Duodenal mucosa (tissue), 2 donors: Measurements from ENCODE around the gene VWA2.

Source experiments
- H3K27ac ChIP-seq: one replicate; pipeline ENCODE4 v1.7.0; 2013; ENCODE audit warnings: low read depth, low read length
- H3K27me3 ChIP-seq, 2 donors: one replicate each; pipeline ENCODE4 v1.7.0; 2013; ENCODE audit warnings: low read length in 2 of 2, control low read depth in 1 of 2; ENCODE audit not compliant: insufficient read depth in 2 of 2, control insufficient read depth in 1 of 2
- H3K36me3 ChIP-seq, 2 donors: one replicate each; pipeline ENCODE4 v1.7.0; 2013; ENCODE audit warnings: low read length in 2 of 2, control low read depth in 1 of 2; ENCODE audit not compliant: insufficient read depth in 2 of 2, control insufficient read depth in 1 of 2
- H3K4me1 ChIP-seq, 2 donors: one replicate each; pipeline ENCODE4 v1.7.0; 2013; ENCODE audit warnings: low read length in 2 of 2, control low read depth in 1 of 2; ENCODE audit not compliant: insufficient read depth in 2 of 2, control insufficient read depth in 1 of 2
- H3K4me3 ChIP-seq, 2 donors: one replicate each; pipeline ENCODE4 v1.7.0; 2013; ENCODE audit warnings: low read length in 2 of 2, low read depth in 1 of 2
- H3K9ac ChIP-seq, 2 donors: one replicate each; pipeline ENCODE4 v1.7.0; 2013; ENCODE audit warnings: low read length in 2 of 2, low read depth in 1 of 2
- H3K9me3 ChIP-seq, 2 donors: one replicate each; pipeline ENCODE4 v1.7.0; 2013; ENCODE audit warnings: low read length in 2 of 2, control low read depth in 1 of 2; ENCODE audit not compliant: control insufficient read depth in 1 of 2

Gene VWA2

DNA sequence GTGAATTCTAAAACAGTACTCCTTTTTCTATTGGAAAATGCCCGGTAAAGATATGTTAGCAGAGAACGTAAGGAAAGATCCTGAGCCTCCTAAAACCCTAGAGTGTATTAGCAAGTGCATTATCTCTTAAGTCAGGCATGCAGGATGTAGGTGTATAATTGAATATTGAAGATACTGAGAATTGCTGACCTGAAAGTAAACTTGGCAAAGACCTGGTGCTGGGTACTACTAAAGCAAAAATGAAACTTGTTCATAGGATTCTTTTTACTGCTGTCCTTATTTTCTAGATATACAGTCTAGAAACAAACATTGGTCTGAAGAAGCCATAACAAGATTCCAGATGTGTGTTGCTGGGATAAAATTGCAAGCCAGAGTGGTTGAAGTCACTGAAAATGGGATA lies 18.8 kb upstream of the VWA2 start:
- no peak overlapping the region for H3K27ac ChIP-seq
- H3K4me3 ChIP-seq, result no peak overlapping the region
- no peak overlapping the region for H3K9ac ChIP-seq
- no peaks in the 10 kb centered on the region for H3K4me1 ChIP-seq
- no peaks in the 10 kb centered on the region for H3K9me3 ChIP-seq
- no peaks in the 10 kb centered on the region for H3K36me3 ChIP-seq
- H3K27me3 ChIP-seq, result no peaks in the 10 kb centered on the region

DNA sequence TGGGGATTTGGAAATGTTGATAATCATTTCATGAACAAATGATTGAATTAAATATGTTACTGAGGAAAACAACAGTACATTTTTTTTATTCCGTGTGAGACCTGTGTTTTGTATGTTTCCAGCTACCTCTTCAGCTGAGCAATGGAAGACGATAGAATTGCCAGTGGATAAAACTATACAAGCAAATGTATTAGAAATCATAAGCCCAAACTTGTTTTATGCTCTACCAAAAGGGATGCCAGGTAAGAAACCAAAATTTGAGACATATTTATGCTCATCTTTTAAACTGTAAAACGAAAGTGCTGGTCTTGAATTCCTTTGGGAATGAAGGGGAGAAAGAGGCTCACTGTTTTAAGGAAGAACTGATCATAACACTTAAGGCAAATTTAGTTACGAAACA lies 17.8 kb upstream of the VWA2 start:
- Histone ChIP-seq H3K27me3 (no peaks in the 10 kb centered on the region), H3K9me3 (no peaks in the 10 kb centered on the region), H3K36me3 (no peaks in the 10 kb centered on the region)

DNA sequence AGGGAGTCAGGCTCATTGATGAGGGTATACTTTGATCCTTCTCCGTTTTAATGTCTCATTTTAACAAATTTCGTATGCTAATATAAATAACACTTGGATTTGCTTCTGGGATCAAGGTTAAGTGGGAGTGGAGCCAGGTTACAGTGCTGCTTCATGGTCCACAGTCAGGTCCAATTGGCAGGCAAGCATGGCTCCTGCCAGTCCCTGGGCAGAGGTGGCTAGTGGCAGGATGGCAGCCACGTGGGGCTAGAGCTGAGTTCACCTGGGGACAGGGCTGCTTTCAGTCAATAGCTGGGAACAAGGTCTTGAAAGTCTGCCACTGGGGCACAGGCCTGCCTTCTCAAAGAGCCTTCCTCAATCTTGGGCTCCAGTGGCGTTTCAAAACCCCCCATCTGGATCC lies 16.0 kb upstream of the VWA2 start:
- H3K4me1 ChIP-seq, result no peaks in the 10 kb centered on the region
- H3K27me3 ChIP-seq, result no peaks in the 10 kb centered on the region
- H3K27ac ChIP-seq, result no peak overlapping the region

More for the DNA sequence above, 17.8 kb upstream of the VWA2 start:
- H3K4me3 ChIP-seq, result no peak overlapping the region
- H3K4me1 ChIP-seq, result no peaks in the 10 kb centered on the region
- no peak overlapping the region for H3K27ac ChIP-seq
- no peak overlapping the region for H3K9ac ChIP-seq

DNA sequence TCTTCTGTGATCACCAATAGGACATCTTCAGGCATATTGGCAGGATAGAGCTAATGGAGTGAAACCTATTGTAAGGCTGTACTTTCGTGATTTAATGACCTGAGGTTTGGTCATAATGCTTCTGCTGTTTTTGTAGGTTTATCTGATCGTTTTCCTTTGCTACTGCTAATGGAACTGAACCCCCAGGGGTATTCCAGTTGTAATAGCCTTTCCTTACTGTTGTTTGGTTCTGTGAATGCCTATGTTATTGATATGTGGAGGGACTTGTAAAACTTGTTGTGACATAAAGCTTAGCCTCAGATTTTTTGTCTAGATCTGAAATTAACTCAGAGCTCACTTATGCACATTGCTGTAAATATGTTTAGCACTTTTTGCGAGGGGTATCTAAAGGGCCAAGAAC lies 10.9 kb upstream of the VWA2 start:
- Histone ChIP-seq H3K9me3 (no peaks in the 10 kb centered on the region), H3K4me1 (no peaks in the 10 kb centered on the region), H3K4me3 (no peak overlapping the region), H3K36me3 (no peaks in the 10 kb centered on the region), H3K27me3 (no peaks in the 10 kb centered on the region), H3K27ac (no peak overlapping the region), H3K9ac (no peak overlapping the region)

More for the DNA sequence above, 16.0 kb upstream of the VWA2 start:
- no peaks in the 10 kb centered on the region for H3K9me3 ChIP-seq
- H3K36me3 ChIP-seq, result no peaks in the 10 kb centered on the region
- H3K9ac ChIP-seq, result no peak overlapping the region
- H3K4me3 ChIP-seq, result no peak overlapping the region

DNA sequence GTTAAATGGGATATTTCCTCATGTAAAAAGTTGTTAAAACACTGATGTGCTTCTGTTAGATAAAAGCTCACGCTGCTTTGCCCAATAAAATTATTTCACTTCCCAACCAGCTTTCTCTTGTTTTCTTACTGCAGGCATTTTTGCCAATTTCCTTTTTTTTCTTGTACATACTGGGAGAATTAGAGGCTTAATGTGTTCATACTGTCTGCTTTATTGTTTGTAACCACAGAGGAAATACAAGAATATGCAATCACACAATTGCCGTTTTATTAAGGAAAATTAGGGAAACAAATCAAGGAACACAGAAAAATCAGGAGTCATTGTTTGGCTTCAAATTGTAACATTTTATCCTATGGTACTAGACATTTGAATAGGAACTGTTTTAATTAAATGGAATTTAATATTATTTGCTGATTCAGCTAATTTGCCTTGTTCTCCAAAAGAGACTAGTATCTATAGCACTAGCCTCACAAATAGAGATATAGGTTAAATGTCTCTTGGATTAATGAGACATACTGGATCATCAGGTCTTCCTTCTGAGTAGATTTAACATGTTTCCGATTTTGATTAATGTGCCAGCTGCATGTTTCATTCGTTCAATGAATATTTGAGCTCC lies 6.4 kb upstream of the VWA2 start:
- Histone ChIP-seq H3K27me3 (peaks cover 0 to 2% of the 10 kb centered on the region in 2 donors), H3K4me3 (no peak overlapping the region), H3K9ac (no peak overlapping the region), H3K27ac (no peak overlapping the region), H3K4me1 (no peaks in the 10 kb centered on the region), H3K36me3 (no peaks in the 10 kb centered on the region), H3K9me3 (no peaks in the 10 kb centered on the region)

DNA sequence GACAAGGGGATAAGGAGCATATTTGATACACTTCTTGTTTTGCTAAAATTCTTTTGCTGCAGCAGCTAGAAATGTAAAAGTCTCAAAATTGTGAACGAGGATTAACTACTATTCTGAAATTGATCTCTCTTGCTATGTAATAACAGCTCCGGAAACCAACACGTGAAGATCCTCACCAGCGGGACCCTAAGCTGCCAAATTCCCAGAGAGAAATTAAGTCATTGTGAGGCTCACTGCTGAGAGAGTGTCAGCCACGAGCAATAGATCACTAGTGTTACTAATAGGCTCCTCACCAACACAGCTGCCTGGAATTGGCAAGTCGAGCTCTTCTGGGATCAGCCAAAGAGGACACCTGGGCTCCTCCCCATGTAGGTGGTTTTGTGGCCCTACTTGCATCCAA lies 5.6 kb upstream of the VWA2 start:
- H3K9me3 ChIP-seq, result no peaks in the 10 kb centered on the region

DNA sequence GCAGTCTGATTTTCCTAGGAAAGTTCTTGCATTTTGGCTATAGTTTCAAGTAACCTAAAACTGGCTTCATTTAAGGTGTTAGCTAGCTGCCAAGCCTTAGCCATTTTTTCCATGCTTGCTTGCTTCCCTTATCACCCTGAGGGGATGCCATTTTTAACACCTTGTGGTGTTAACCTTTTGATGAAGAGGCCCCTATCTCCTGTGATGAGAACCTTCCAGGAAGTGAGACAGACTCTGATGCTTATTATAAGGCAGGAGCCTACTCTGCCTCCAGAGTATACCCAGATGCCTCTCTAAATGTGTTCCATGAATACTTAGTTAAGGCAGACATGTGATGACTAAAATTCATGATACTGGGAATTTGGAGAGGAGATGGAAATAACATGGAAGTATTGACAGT lies 4.9 kb upstream of the VWA2 start:
- Histone ChIP-seq H3K4me3 (no peak overlapping the region), H3K27ac (no peak overlapping the region), H3K9me3 (no peaks in the 10 kb centered on the region), H3K4me1 (peaks cover 4 to 6% of the 10 kb centered on the region in 2 donors), H3K9ac (no peak overlapping the region), H3K27me3 (peaks cover 2 to 11% of the 10 kb centered on the region in 2 donors), H3K36me3 (no peaks in the 10 kb centered on the region)

More for the DNA sequence above, 5.6 kb upstream of the VWA2 start:
- Histone ChIP-seq H3K4me3 (no peak overlapping the region), H3K27ac (no peak overlapping the region), H3K4me1 (no peaks in the 10 kb centered on the region), H3K36me3 (no peaks in the 10 kb centered on the region), H3K9ac (no peak overlapping the region), H3K27me3 (peaks cover 2 to 7% of the 10 kb centered on the region in 2 donors)

DNA sequence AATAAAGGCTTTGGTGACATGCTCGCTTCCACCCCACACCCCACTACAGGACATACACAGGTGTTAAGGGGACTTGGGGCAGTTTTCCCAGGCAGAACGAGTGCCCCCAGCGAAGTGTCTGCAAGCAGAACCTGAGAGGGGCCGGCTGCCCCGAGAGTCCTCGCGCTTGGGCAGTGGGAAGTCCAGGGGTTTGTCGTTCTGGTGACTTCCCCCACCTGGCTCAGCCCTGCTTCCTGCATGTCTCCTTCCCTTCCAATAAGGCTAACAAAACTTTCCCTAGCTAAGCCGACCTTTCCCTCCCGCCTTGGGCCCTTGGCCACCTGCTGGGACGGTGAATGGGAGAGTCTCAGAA lies 916 bp downstream of the VWA2 start:
- H3K36me3 ChIP-seq, result no peaks in the 10 kb centered on the region
- H3K4me1 ChIP-seq, result peaks cover 15 to 21% of the 10 kb centered on the region in 2 donors
- peaks cover 6 to 20% of the 10 kb centered on the region in 2 donors for H3K27me3 ChIP-seq
- H3K4me3 ChIP-seq, result peak overlapping the region; percentile 66 to 70
- H3K27ac ChIP-seq, result no peak overlapping the region
- peak overlapping the region; percentile 2 to 7 for H3K9ac ChIP-seq
- H3K9me3 ChIP-seq, result no peaks in the 10 kb centered on the region

DNA sequence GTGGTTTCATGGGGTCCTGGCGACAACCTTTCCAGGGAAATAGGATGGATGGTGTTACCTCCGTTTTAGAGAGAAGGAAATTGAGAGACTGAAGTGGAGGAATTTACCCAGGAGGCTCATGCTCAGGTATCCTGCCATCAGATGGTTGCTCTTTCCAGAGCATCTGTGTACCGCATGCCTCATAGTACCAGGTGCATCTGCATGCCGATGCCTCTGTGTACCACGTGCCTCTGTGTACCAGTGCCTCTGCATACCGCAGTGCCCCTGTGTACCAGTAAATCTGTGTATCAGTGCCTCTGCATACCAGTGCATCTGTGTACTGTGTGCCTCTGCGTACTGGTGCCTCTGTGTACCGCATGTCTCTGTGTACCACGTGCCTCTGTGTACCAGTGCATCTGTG lies 3.2 kb downstream of the VWA2 start:
- no peaks in the 10 kb centered on the region for H3K9me3 ChIP-seq
- no peaks in the 10 kb centered on the region for H3K36me3 ChIP-seq
- no peak overlapping the region for H3K4me3 ChIP-seq
- no peak overlapping the region for H3K9ac ChIP-seq
- H3K27ac ChIP-seq, result no peak overlapping the region
- H3K4me1 ChIP-seq, result peaks cover 31% of the 10 kb centered on the region in 2 donors
- peaks cover 6 to 20% of the 10 kb centered on the region in 2 donors for H3K27me3 ChIP-seq

DNA sequence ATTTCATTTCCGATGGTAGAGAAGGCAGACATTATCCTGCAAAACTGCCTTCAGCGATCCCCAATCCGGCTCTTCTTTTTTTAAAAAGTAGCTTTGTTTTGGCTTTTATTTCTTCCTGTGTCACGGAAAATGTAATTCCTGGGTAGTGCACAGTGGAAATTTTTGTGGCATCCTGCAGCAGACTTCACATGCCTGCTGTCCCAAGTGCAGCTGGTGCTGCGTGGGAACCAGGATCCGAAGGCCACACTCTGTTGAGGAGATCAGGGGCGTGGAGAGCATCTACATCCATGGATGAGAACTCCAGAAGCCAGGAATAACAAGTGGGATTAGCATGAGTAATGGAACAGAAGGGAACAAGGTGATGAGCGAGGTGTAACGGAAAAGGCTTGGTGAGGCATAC lies 4.6 kb downstream of the VWA2 start:
- no peaks in the 10 kb centered on the region for H3K36me3 ChIP-seq
- no peak overlapping the region for H3K9ac ChIP-seq
- H3K27me3 ChIP-seq, result peaks cover 6 to 13% of the 10 kb centered on the region in 2 donors
- no peaks in the 10 kb centered on the region for H3K9me3 ChIP-seq
- no peak overlapping the region for H3K27ac ChIP-seq
- H3K4me1 ChIP-seq, result peaks cover 30 to 31% of the 10 kb centered on the region in 2 donors
- H3K4me3 ChIP-seq, result no peak overlapping the region

DNA sequence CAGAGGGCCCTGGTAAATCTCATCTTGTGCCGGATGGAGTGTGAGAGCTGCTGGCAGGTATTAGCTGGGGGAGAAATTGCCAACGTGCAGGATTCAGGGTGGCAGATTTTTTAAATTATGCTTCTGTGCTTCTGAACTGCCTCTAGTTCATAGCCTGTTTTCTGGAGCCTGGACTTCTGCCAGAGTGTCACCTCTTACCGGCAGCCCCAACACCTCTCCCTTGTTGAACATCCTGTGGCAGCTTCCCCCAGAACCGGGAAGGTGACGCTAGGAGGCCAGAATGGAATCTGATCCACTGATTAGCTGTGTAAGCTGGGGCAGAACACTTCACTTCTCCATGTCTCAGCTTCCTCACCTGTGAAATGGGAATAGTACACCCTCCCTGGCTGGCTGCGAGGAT lies 5.1 kb downstream of the VWA2 start:
- H3K27ac ChIP-seq, result no peak overlapping the region

More for the DNA sequence above, 5.1 kb downstream of the VWA2 start:
- Histone ChIP-seq H3K4me3 (no peak overlapping the region), H3K9me3 (no peaks in the 10 kb centered on the region), H3K36me3 (no peaks in the 10 kb centered on the region), H3K4me1 (peaks cover 25 to 27% of the 10 kb centered on the region in 2 donors), H3K9ac (no peak overlapping the region), H3K27me3 (peaks cover 6 to 9% of the 10 kb centered on the region in 2 donors)
